Measurements from ENCODE around the gene CCDC12.

DNA sequence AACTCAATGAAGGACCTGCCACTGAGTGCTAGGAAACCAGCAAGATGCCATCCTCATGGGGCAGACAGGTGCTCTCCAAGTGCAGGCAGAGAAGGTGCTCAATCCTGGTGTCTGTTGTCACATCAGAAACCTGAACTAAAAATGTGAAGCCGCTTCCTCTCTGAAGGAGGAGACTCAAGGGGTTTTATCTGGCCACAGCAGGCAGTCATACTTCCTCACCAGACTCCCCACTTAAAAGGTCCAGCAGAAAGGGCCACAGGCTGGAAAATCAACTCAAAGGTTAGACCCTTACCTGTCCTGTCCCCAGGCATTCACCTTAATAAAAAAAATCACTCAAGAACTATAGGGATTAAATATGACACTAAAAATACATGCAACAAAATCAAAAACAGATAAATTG lies 4.8 kb downstream of the CCDC12 start:
- TF ChIP-seq, protein P1, sequence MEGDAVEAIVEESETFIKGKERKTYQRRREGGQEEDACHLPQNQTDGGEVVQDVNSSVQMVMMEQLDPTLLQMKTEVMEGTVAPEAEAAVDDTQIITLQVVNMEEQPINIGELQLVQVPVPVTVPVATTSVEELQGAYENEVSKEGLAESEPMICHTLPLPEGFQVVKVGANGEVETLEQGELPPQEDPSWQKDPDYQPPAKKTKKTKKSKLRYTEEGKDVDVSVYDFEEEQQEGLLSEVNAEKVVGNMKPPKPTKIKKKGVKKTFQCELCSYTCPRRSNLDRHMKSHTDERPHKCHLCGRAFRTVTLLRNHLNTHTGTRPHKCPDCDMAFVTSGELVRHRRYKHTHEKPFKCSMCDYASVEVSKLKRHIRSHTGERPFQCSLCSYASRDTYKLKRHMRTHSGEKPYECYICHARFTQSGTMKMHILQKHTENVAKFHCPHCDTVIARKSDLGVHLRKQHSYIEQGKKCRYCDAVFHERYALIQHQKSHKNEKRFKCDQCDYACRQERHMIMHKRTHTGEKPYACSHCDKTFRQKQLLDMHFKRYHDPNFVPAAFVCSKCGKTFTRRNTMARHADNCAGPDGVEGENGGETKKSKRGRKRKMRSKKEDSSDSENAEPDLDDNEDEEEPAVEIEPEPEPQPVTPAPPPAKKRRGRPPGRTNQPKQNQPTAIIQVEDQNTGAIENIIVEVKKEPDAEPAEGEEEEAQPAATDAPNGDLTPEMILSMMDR (IDR thresholded peaks at IDR 0.05): no peak
- TF ChIP-seq POLR2A (IDR thresholded peaks at IDR 0.05): no peak

Measured in adrenal gland (tissue), 5 donors.